ENCODE measurements around the gene SNX19.
"Not testable (repeated sequence)": the region's sequence is repeated elsewhere in the genome, so short reads cannot be mapped to it uniquely, and the experiment has no call there.

The SNX19 gene

DNA sequence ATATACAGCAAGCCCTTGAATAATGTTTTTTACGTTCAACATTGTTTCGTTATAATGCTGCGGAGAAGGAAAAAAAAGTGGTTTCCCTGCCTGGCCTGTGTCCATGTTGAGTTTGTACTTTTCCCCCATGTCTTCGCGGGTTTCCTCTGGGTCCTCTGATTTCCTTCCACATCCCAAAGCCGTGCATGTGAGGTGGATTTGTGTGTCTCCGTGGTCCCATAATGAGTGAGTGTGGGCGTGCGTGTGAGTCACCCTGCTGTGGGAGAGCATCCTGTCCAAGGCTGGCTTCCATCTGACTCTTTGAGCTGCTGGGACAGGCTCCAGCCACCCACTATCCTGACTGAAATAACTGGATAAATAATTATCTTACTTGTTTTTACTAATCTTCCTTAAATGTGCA lies 29.6 kb upstream of the SNX19 start:
- H3K9me3 ChIP-seq, result no peaks in the 10 kb centered on the region
- no peak overlapping the region for H3K4me3 ChIP-seq (ENCODE audit: low read depth, low read length)
- no peaks in the 10 kb centered on the region for H3K27me3 ChIP-seq
- DNase-seq, result no peak
- H3K36me3 ChIP-seq, result no peaks in the 10 kb centered on the region
- TF ChIP-seq, protein P1, sequence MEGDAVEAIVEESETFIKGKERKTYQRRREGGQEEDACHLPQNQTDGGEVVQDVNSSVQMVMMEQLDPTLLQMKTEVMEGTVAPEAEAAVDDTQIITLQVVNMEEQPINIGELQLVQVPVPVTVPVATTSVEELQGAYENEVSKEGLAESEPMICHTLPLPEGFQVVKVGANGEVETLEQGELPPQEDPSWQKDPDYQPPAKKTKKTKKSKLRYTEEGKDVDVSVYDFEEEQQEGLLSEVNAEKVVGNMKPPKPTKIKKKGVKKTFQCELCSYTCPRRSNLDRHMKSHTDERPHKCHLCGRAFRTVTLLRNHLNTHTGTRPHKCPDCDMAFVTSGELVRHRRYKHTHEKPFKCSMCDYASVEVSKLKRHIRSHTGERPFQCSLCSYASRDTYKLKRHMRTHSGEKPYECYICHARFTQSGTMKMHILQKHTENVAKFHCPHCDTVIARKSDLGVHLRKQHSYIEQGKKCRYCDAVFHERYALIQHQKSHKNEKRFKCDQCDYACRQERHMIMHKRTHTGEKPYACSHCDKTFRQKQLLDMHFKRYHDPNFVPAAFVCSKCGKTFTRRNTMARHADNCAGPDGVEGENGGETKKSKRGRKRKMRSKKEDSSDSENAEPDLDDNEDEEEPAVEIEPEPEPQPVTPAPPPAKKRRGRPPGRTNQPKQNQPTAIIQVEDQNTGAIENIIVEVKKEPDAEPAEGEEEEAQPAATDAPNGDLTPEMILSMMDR (IDR thresholded peaks at IDR 0.05; ENCODE audit: low read depth, low read length), result no peak
- no peaks in the 10 kb centered on the region for H3K4me1 ChIP-seq

DNA sequence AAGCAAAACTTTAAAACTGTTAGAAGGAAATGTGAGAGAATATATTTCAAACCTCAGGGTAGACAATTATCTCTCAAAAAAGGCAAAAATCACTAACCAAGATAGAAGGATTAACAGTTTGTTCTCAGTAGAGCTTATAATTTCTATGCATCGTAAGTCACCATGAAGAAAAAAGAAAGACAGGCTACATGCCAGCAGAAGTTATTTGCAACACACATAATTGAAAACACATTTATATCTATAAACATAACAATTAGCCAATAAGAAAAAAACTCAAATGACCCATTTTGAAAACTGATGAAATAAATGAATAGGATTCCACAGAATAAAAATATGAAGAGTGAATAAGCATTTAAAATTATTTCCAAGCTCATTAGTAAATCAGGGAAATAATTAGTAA lies 24.4 kb upstream of the SNX19 start:
- H3K9me3 ChIP-seq, result no peaks in the 10 kb centered on the region
- no peak overlapping the region for H3K4me3 ChIP-seq (ENCODE audit: low read depth, low read length)
- no peaks in the 10 kb centered on the region for H3K4me1 ChIP-seq
- no peaks in the 10 kb centered on the region for H3K36me3 ChIP-seq
- no peaks in the 10 kb centered on the region for H3K27me3 ChIP-seq
- TF ChIP-seq, protein P1 (IDR thresholded peaks at IDR 0.05; ENCODE audit: low read depth, low read length), result no peak
- DNase-seq, result no peak

DNA sequence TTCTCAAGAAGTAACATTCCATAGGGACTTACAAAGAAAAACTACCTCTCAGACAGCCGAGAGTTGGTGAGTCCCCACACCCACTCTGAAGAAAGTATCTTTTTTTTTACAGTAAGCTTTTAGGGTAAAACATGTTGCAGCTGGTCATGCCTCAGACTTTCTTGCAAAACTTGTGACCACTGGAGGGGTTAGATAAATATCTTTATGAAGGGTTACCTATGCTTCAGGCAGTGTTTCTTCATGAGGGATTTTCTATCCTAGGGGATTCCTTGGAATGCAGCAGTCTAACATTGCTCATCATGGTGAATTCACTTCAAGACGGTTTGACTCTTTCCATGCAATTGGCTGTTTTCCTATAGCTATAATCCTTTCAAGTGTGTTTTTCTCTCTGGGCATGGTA lies 20.8 kb upstream of the SNX19 start:
- Histone ChIP-seq H3K4me1 (no peaks in the 10 kb centered on the region), H3K9me3 (no peaks in the 10 kb centered on the region), H3K4me3 (ENCODE audit: low read depth, low read length) (no peak overlapping the region), H3K27me3 (no peaks in the 10 kb centered on the region), H3K36me3 (no peaks in the 10 kb centered on the region)
- TF ChIP-seq, protein P1 (IDR thresholded peaks at IDR 0.05; ENCODE audit: low read depth, low read length), result no peak
- no peak for DNase-seq

DNA sequence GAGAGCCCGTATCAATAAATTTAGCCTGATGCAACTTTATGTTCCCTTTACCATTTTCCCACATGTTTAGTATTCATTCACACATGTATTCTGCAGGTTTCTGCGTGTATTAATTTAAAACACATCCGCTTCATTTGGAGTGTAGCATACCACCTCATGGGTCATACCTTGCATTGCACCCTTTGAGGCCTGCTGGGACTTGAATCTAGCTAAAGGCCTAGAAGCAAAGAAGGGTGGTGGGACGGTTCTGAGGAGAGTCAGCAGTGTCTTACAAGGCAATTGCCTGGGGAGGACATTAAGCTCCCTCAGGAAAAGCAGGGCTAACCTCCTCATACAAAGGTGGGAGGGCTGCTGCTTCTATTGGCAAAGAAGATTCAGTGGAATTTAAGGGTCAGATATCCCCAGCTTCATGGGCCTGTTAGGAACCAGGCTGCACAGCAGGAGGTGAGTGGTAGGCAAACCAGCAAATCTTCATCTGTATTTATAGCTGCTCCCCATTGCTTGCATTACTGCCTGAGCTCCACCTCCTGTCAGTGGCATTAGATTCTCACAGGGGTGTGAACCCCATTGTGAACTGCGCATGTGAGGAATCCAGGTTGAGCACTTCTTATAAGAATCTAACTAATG lies 15.9 kb upstream of the SNX19 start:
- Histone ChIP-seq H3K36me3 (no peaks in the 10 kb centered on the region), H3K27me3 (no peaks in the 10 kb centered on the region), H3K9me3 (no peaks in the 10 kb centered on the region), H3K4me1 (no peaks in the 10 kb centered on the region), H3K4me3 (ENCODE audit: low read depth, low read length) (no peak overlapping the region)
- DNase-seq, result no peak
- TF ChIP-seq, protein P1 (IDR thresholded peaks at IDR 0.05; ENCODE audit: low read depth, low read length), result no peak

DNA sequence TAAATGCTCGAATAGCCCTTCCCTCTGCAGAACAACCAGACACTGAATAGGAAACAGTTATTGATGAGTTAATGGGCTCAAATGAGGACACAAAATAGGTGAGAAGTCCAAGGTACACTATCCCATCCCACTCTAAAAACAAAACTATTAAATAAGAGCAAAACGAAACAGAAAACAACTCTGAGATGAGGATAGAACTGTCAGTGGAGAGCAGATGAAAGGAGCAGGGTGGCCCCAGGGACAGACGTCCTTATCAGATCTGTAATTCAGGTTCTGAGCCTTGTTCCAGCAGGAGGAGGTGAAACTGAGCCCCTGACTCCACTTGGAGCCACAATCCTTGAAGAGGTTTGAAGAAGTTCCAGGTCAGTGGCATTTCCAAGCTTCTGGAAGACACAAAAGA lies 8.5 kb upstream of the SNX19 start:
- Histone ChIP-seq H3K9me3 (no peaks in the 10 kb centered on the region), H3K4me3 (ENCODE audit: low read depth, low read length) (no peak overlapping the region), H3K36me3 (no peaks in the 10 kb centered on the region), H3K27me3 (no peaks in the 10 kb centered on the region; the same call in 1 of the 2 replicates), H3K4me1 (no peaks in the 10 kb centered on the region; the same call in 1 of the 2 replicates)
- DNase-seq, result no peak
- TF ChIP-seq, protein P1 (IDR thresholded peaks at IDR 0.05; ENCODE audit: low read depth, low read length), result no peak

DNA sequence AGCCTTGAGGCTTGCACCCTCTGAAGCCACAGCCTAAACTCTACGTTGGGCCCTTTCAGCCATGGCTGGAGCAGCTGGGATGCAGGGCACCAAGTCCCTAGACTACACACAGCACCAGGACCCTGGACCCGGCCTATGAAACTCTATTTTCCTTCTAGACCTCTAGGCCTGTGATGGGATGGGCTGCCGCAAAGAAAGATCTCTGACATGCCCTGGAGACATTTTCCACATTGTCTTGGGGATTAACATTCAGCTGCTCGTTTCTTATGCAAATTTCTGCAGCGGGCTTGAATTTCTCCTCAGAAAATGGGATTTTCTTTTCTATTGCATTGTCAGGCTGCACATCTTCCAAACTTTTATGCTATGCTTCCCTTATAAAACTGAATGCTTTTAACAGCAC lies 4.3 kb upstream of the SNX19 start:
- not testable (repeated sequence) for H3K36me3 ChIP-seq; H3K4me3 ChIP-seq (ENCODE audit: low read depth, low read length); H3K27me3 ChIP-seq; DNase-seq; H3K4me1 ChIP-seq; H3K9me3 ChIP-seq
